H1 (cell line): ENCODE measurements around the gene ANLN. TPM values are rescaled to one million over a fixed set of nuclear protein-coding genes. Genes with fewer than 3 reads are reported as not detected.

Source experiments
- CTCF ChIA-PET: fragments of 300-600 bp; sonication (Branson Sonifier 250); formaldehyde crosslinking; loops from one replicate; lab custom pipeline; 2021; ENCODE audit not compliant: partially characterized antibody; lab: Charles Lee
- POLR2A ChIA-PET: fragments of 300-600 bp; sonication (Branson Sonifier 250); formaldehyde crosslinking; loops from one replicate; lab custom pipeline; 2021; ENCODE audit warnings: inconsistent platforms; ENCODE audit not compliant: partially characterized antibody; lab: Charles Lee
- DNase-seq, 2 experiments: peaks; one replicate each; pipeline versions ENCODE4 v3.0.0 to v3.0.0-alpha.2; 2010 to 2022; ENCODE audit warnings: low spot score in 2 of 2, low read depth in 1 of 2, mixed read lengths in 1 of 2
- FAIRE-seq: peaks from 2 replicates; lab custom pipeline; 2011; peaks lifted over from hg19 to GRCh38; lab: Jason Lieb, UNC
- H2AFZ ChIP-seq: 2 replicates; pipeline ENCODE4 v1.8.1; 2012; ENCODE audit warnings: low read length, inconsistent platforms
- H2AK5ac ChIP-seq: 2 replicates; pipeline ENCODE4 v1.6.1; 2013; ENCODE audit warnings: low read depth, low read length
- H2BK120ac ChIP-seq: replicated peaks from 2 replicates; pipeline ENCODE3; 2013; ENCODE audit warnings: low read depth, low read length, inconsistent platforms
- H2BK12ac ChIP-seq: 2 replicates; pipeline ENCODE4 v1.6.1; 2013; ENCODE audit warnings: low read depth, low read length
- H2BK15ac ChIP-seq: 2 replicates; pipeline ENCODE4 v1.6.1; 2013; ENCODE audit warnings: low read length
- H2BK20ac ChIP-seq: 2 replicates; pipeline ENCODE4 v1.6.1; 2013; ENCODE audit warnings: low read length
- H2BK5ac ChIP-seq: 2 replicates; pipeline ENCODE4 v1.6.1; 2013; ENCODE audit warnings: low read depth, low read length
- H3K14ac ChIP-seq: 2 replicates; pipeline ENCODE4 v1.6.1; 2013; ENCODE audit warnings: inconsistent platforms; ENCODE audit not compliant: insufficient read length
- H3K18ac ChIP-seq: 2 replicates; pipeline ENCODE4 v1.6.1; 2013; ENCODE audit warnings: low read length; ENCODE audit errors: extremely low read depth
- H3K23ac ChIP-seq: 2 replicates; pipeline ENCODE4 v1.6.1; 2013; ENCODE audit warnings: inconsistent platforms; ENCODE audit not compliant: insufficient read length
- H3K23me2 ChIP-seq: 2 replicates; pipeline ENCODE4 v1.6.1; 2013; ENCODE audit warnings: low read depth, low read length
- H3K27ac ChIP-seq: 2 replicates; pipeline ENCODE4 v1.6.1; 2011; ENCODE audit warnings: low read depth, low read length, inconsistent platforms
- H3K27me3 ChIP-seq, 4 experiments: replicated peaks in 1 of 4; 1 replicate in 1 of 4; 2 replicates in 3 of 4; pipeline versions ENCODE4 v1.6.1 to v1.8.1; 2011 to 2013; ENCODE audit warnings: low read length in 3 of 4, mild to moderate bottlenecking in 3 of 4, inconsistent platforms in 2 of 4, mixed read lengths in 2 of 4, moderate library complexity in 1 of 4; ENCODE audit not compliant: control insufficient read depth in 3 of 4, insufficient read depth in 3 of 4; ENCODE audit errors: extremely low read depth in 1 of 4
- H3K36me3 ChIP-seq, 4 experiments: 2 replicates each; pipeline versions ENCODE4 v1.6.1 to v1.8.1; 2011 to 2013; ENCODE audit warnings: mild to moderate bottlenecking in 4 of 4, low read length in 3 of 4, moderate library complexity in 2 of 4, control low read depth in 1 of 4, inconsistent platforms in 1 of 4; ENCODE audit not compliant: insufficient read depth in 4 of 4, control insufficient read depth in 2 of 4
- H3K4ac ChIP-seq: replicated peaks from 2 replicates; pipeline ENCODE3; 2013; ENCODE audit warnings: low read length, low read depth, mixed read lengths, inconsistent platforms; ENCODE audit not compliant: insufficient read length
- H3K4me1 ChIP-seq, 4 experiments: replicated peaks in 1 of 4; 1 replicate in 1 of 4; 2 replicates in 3 of 4; pipeline versions ENCODE4 v1.6.1 to v1.8.1; 2011 to 2013; ENCODE audit warnings: low read length in 3 of 4, inconsistent platforms in 2 of 4, mixed read lengths in 1 of 4; ENCODE audit not compliant: insufficient read depth in 4 of 4, control insufficient read depth in 3 of 4
- H3K4me2 ChIP-seq, 2 experiments: 2 replicates each; pipeline versions ENCODE4 v1.6.1 to v1.8.1; 2011 to 2013; ENCODE audit warnings: low read depth in 2 of 2, low read length in 2 of 2, control low read depth in 1 of 2, inconsistent platforms in 1 of 2, mild to moderate bottlenecking in 1 of 2; ENCODE audit not compliant: insufficient read depth in 1 of 2
- H3K4me3 ChIP-seq, 4 experiments: fragments of 200-600, 300-600 bp in 1 of 4; sonication (generic), shearing (Covaris generic), sonication (Bioruptor Twin) in 1 of 4; 2 replicates each; pipeline versions ENCODE4 v1.5.1 to v1.8.1; 2011 to 2016; ENCODE audit warnings: low read length in 4 of 4, low read depth in 3 of 4, control low read depth in 2 of 4, inconsistent platforms in 2 of 4, mild to moderate bottlenecking in 2 of 4, mixed read lengths in 1 of 4, moderate library complexity in 1 of 4; ENCODE audit not compliant: insufficient read depth in 2 of 4; ENCODE audit errors: extremely low read depth in 1 of 4
- H3K56ac ChIP-seq: replicated peaks from 2 replicates; pipeline ENCODE3; 2013; ENCODE audit warnings: low read depth, mild to moderate bottlenecking, mixed read lengths, low read length, inconsistent platforms; ENCODE audit not compliant: insufficient read length
- H3K79me1 ChIP-seq: 2 replicates; pipeline ENCODE4 v1.6.1; 2013; ENCODE audit warnings: low read depth, low read length, control low read depth
- H3K79me2 ChIP-seq, 2 experiments: 2 replicates each; pipeline versions ENCODE4 v1.6.1 to v1.8.1; 2012 to 2013; ENCODE audit warnings: low read length in 2 of 2, mild to moderate bottlenecking in 2 of 2, inconsistent platforms in 1 of 2; ENCODE audit not compliant: insufficient read depth in 2 of 2, control insufficient read depth in 1 of 2
- H3K9ac ChIP-seq, 4 experiments: replicated peaks in 1 of 4; 1 replicate in 1 of 4; 2 replicates in 3 of 4; pipeline versions ENCODE4 v1.6.1 to v1.8.1; 2011 to 2013; ENCODE audit warnings: low read depth in 3 of 4, low read length in 3 of 4, control low read depth in 2 of 4, mild to moderate bottlenecking in 2 of 4, moderate library complexity in 2 of 4, inconsistent platforms in 1 of 4; ENCODE audit errors: extremely low read depth in 1 of 4
- H3K9me3 ChIP-seq, 2 experiments: 2 replicates each; pipeline versions ENCODE4 v1.6.1 to v1.8.1; 2012 to 2013; ENCODE audit warnings: mild to moderate bottlenecking in 2 of 2, moderate library complexity in 2 of 2, control low read depth in 1 of 2, inconsistent platforms in 1 of 2, low read depth in 1 of 2, low read length in 1 of 2, mixed read lengths in 1 of 2; ENCODE audit not compliant: insufficient read depth in 2 of 2
- H4K20me1 ChIP-seq, 2 experiments: replicated peaks in 1 of 2; 2 replicates each; pipeline versions ENCODE3 to v1.8.1; 2011 to 2013; ENCODE audit warnings: inconsistent platforms in 2 of 2, low read length in 2 of 2, mild to moderate bottlenecking in 1 of 2; ENCODE audit not compliant: insufficient read depth in 2 of 2, control insufficient read depth in 1 of 2
- H4K5ac ChIP-seq: 2 replicates; pipeline ENCODE4 v1.6.1; 2013; ENCODE audit warnings: low read length, low read depth, mixed read lengths, inconsistent platforms; ENCODE audit not compliant: insufficient read length
- H4K8ac ChIP-seq: 2 replicates; pipeline ENCODE4 v1.8.0; 2013; ENCODE audit warnings: mild to moderate bottlenecking, moderate library complexity, low read length, inconsistent platforms; ENCODE audit not compliant: insufficient read depth; ENCODE audit errors: extremely low read depth
- H4K91ac ChIP-seq: replicated peaks from 2 replicates; pipeline ENCODE3; 2013; ENCODE audit warnings: low read length, mixed read lengths, inconsistent platforms; ENCODE audit not compliant: insufficient read length
- CREB1 ChIP-seq: IDR thresholded peaks from 2 replicates; pipeline ENCODE4 v1.6.1; 2012; ENCODE audit warnings: inconsistent platforms
- CTBP2 ChIP-seq: IDR thresholded peaks from 2 replicates; pipeline ENCODE4 v1.7.0; 2011; ENCODE audit warnings: borderline replicate concordance, mild to moderate bottlenecking, moderate library complexity, mixed read lengths, low read length; ENCODE audit not compliant: insufficient read depth, insufficient read length
- E2F6 ChIP-seq: IDR thresholded peaks from 2 replicates; pipeline ENCODE4 v1.6.1; 2012; ENCODE audit warnings: inconsistent platforms
- POLR2A ChIP-seq, 2 experiments: IDR thresholded peaks; 1 replicate in 1 of 2; 2 replicates in 1 of 2; pipeline ENCODE4 v1.6.1; 2011; ENCODE audit warnings: low read depth in 2 of 2, low read length in 2 of 2, mild to moderate bottlenecking in 2 of 2; ENCODE audit errors: control extremely low read depth in 1 of 2
- TBP ChIP-seq: IDR thresholded peaks from 2 replicates; pipeline ENCODE4 v1.6.1; 2011; ENCODE audit warnings: low read depth, low read length, improper control_type of control experiment
- USF2 ChIP-seq: IDR thresholded peaks from 2 replicates; pipeline ENCODE4 v1.6.1; 2011; ENCODE audit warnings: low read length, improper control_type of control experiment
- WGBS, 2 experiments: shearing (Covaris generic) in 1 of 2; methylation state at CpG; one replicate each; pipeline versions ENCODE4 v1.1.6 to v1.1.7; 2013 to 2015; ENCODE audit warnings: low lambda C conversion rate in 2 of 2, mixed read lengths in 2 of 2, inconsistent platforms in 1 of 2, low coverage in 1 of 2, missing lambda C conversion rate in 1 of 2; ENCODE audit not compliant: insufficient replicate concordance in 2 of 2, insufficient coverage in 1 of 2, insufficient read length in 1 of 2; ENCODE audit errors: extremely low coverage in 1 of 2, missing lambda C conversion rate in 1 of 2; 5-methylcytosine and 5-hydroxymethylcytosine counted together
- polyA plus RNA-seq, 7 experiments: library from polyadenylated mRNA; depleted of rRNA in 3 of 7; stranded (reverse) in 5 of 7; unstranded in 2 of 7; fragments of >200 nt in 5 of 7; fragments of 200-250 nt in 2 of 7; gene quantifications; 1 replicate in 5 of 7; 2 replicates in 1 of 7; 4 replicates in 1 of 7; pipeline versions ENCODE4 v1.2.1 to v1.2.3, GENCODE V29; 2011 to 2013; ENCODE audit warnings: missing spikeins in 2 of 7, mixed read lengths in 2 of 7
- total RNA-seq: library from RNA; stranded (reverse); fragmentation: NEBNext Ultra II Directional; extraction: Animal tissue kit (Norgen Biotek cat#: 25700); gene quantifications from 2 replicates; pipeline ENCODE4 v1.2.1, GENCODE V29; 2021

Gene ANLN
- total and polyA plus RNA-seq, 2 of the 8 experiments (the other 6 are each of a cell fraction or from before 2014, with no cell fraction given), result 18.5 to 90.1 TPM

GRCh38 chr7:36355490-36355889, 34.2 kb upstream of the ANLN start:
- TF ChIP-seq TBP, result no peak
- TF ChIP-seq CREB1, result no peak
- no peak for TF ChIP-seq CTBP2
- no peak for TF ChIP-seq USF2
- TF ChIP-seq POLR2A (IDR thresholded peaks at IDR 0.05; ENCODE audit: control extremely low read depth in 1 of 2, low read depth in 2 of 2, low read length in 2 of 2), result no peak
- no peak for TF ChIP-seq E2F6
- Histone ChIP-seq H3K18ac (no peak overlapping the region), H2BK20ac (no peak overlapping the region), H3K9me3 (no peaks in the 10 kb centered on the region), H2AFZ (no peak overlapping the region), H3K23me2 (no peaks in the 10 kb centered on the region), H3K79me1 (no peaks in the 10 kb centered on the region), H4K5ac (no peak overlapping the region), H2BK15ac (no peak overlapping the region), H3K23ac (no peak overlapping the region), H3K27me3 (peaks cover 15 to 36% (median 27%) of the 10 kb centered on the region in 4 experiments), H4K20me1 (peaks cover 0 to 2% of the 10 kb centered on the region in 2 experiments), H3K4me1 (peaks cover 0 to 6% (median 0%) of the 10 kb centered on the region in 4 experiments; a peak in 1 of 7 replicates), H3K79me2 (no peaks in the 10 kb centered on the region), H3K27ac (no peak overlapping the region), H4K91ac (no peak overlapping the region), H3K9ac (no peak overlapping the region), H3K4ac (no peak overlapping the region), H4K8ac (no peak overlapping the region), H2BK12ac (no peak overlapping the region), H3K4me2 (no peak overlapping the region), H3K4me3 (no peak overlapping the region), H2AK5ac (no peak overlapping the region), H2BK120ac (no peak overlapping the region), H2BK5ac (no peak overlapping the region), H3K56ac (no peak overlapping the region), H3K14ac (no peak overlapping the region), H3K36me3 (no peaks in the 10 kb centered on the region)
- POLR2A ChIA-PET, result interaction anchor here (1.5 kb wide), 1 partner anchor 35 kb away, joined by 4 read pairs; no protein-coding TSS in a partner anchor
- no peak for FAIRE-seq
- CTCF ChIA-PET, result interaction anchor here (1.3 kb wide), 1 partner anchor 38 kb away, joined by 3 read pairs; no protein-coding TSS in a partner anchor
- no peak for DNase-seq
- WGBS, 2 experiments, result 89% methylated on average over 3 of the region's 3 CpGs; no CpG with 5 or more reads in 1 of the 2 experiments
